Occipital lobe (tissue), 2 donors: Measurements from ENCODE around the gene LIN7B. TPM values are rescaled to one million over a fixed set of nuclear protein-coding genes. Genes with fewer than 3 reads are reported as not detected.
A peak's percentile ranks its signal among the peaks of the same experiment; 100 is the strongest.
"Not testable (repeated sequence)": the region's sequence is repeated elsewhere in the genome, so short reads cannot be mapped to it uniquely, and the experiment has no call there.

Experiments
- DNase-seq: peaks from one replicate; lab custom pipeline; 2025; lab: John Stamatoyannopoulos, UW
- total RNA-seq: library from RNA; depleted of rRNA; stranded (reverse); fragments of >200 nt; gene quantifications from one replicate; pipeline ENCODE4 v1.2.3, GENCODE V29; 2014

The LIN7B gene
- total RNA-seq, 1 donor from 2014 or later = 28.7 TPM

DNA sequence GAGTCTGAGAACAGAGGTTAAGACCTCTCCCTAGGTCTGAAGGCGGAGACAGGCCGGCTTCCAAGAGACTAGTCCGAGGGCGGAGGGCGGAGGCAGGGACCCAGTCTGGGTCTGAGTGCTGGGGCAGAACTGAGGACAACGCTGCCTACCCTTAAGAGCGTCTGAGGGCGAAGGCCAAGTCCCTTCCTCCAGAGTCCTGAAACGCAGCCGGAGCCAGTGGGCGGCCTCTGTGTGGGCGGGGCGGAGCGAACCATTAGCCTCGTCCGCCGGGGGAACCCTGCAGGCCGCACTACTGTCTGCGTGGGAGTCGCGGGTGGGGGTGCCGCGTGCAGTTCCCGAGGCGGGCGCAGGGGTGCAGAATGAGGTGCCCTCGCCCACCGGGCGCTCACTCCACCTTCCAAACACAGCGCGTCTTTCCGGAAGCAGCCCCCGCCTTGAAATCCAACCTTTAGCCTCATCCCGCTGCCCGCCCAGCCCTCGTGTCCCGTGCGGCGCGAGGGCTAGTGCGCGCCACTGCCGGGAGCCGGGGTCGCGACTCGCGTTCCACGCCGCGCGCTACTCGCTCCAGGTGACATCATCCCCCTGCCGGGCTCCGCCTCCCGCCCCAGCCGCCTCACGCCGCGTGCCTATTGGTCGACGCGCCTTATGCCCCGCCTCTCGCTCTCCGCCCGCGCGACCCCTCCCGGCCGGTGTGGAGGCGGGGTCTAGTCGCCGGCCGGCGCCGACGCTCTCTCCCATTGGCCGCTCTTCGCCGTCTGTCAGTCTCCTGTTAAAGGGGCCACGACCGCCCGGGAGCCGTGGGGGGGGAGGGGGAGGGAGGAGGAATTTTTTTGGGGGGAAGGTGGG, 4.6 kb downstream of the LIN7B start, which contains the start of gene C19orf73:
TSS of gene C19orf73 (minus strand) at position 579 of the 846 bp plus-strand sequence. CDS start at position 458, 121 bp downstream.
- DNase-seq = peak; percentile 94

DNA sequence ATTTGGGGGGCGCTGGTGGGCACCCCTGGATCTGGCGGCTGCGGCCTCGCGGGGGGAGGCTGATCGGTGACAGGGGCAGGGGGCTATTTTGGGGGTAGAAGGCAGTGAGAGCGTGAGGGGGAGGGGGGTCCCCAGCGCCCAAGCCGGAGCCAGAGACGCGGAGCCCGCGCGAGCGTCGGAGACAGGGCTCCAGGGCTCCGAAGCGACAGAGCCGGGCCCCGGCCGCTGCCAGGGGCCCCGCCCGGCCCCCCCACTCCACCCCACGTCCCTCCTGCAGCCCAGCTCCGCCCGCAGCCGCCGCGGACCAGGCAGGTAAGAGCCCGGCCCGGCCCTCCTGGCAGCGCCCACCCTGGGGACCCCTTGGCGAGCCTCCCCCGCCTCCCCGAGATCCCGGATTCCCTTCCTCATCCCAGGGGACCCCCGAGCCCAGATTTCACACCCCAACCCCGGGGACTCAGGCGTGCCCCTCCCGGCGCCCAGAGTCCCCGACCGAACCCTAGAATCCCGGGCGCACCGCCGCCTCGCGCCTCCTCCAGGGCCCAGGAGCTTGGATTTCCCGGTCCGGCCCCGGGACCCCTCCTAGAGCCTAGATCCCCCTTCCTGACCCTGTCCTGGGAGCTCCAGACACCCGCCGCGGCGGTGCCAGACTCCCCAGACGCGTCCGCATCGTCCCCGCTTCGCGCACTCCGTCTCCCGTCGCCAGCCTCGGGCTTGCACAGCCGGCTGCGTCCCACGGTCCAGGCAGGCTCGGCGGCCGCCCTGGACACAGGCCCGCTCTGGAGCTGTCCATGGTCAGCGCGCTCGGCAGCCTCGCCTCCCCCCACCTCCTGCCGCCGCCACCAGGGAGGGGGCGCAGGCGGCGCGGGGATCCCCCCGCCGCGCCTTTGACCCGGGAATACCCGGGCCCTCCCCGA, 5.5 kb downstream of the LIN7B start, which contains the start of gene PPFIA3:
TSS of gene PPFIA3 (plus strand) at position 134 of the 914 bp plus-strand sequence. CDS start 8,330 bp downstream, outside the sequence.
- no peak for DNase-seq

DNA sequence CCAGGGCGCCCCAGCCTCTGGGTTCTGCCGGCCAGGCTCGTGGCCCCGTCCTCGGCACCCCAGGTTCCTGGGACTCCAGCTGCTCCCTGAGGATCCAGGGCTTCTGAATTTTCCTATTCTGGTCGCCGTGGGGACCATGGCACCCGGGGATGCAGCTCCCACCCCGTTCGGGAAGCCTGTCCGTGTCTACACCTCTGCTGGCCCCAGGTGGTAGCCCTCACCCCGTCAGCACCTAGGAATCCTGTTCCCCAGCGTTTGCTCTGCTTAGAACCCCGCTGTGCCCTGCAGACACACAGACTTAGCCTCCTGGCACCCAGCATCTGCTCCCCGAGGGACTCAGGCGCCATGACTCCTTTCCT, 6.1 kb downstream of the LIN7B start:
- no peak for DNase-seq

DNA sequence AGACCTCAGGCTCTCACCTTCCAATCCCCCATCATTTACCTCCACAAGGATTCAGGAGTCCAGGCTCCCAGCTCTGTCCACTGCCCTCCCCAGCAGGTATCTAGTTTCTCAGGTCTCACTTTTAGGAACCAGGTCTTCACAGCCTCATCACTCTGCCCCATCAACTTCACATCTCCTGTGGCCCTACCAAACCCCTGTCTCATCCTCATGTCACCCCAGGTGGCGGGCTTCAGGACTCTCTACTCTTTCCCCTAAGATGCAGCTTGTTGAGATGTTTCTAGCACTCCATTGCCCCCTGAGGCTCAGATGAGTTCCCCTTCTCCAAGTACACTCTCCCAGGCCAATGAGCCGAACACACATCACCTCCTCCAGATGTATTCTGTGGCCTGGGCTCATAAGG, 6.7 kb downstream of the LIN7B start:
- DNase-seq = no peak

DNA sequence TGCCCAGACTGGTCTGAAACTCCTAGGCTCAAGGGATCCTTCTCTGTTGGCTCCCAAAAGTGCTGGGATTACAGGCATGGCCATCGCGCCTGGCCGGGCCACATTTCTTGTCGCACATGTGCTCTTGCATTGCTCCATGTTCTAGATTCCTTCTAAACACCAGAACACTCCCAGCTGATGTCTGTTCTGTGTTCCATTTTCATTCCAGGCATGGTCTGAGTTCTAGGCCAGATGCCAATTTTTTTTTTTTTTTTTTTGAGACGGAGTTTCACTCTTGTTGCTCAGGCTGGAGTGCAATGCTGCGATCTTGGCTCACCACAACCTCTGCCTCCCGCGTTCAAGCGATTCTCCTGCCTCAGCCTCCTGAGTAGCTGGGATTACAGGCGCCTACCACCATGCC, 7.7 kb downstream of the LIN7B start:
- DNase-seq = not testable (repeated sequence)

DNA sequence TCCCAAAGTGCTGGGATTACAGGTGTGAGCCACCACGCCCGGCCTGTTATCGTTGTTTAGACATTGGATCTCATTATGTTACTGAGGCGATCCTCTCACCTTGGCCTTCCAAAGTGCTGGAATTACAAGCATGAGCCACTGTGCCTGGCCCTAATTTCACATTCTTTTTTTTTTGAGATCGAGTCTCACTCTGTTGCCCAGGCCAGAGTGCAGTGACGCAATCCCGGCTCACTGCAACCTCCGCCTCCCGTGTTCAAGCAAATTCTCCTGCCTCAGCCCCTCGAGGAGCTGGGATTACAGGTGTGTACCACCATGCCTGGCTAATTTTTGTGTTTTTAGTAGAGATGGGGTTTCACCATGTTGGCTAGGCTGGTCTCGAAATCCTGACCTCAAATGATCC, 9.1 kb downstream of the LIN7B start:
- not testable (repeated sequence) for DNase-seq

DNA sequence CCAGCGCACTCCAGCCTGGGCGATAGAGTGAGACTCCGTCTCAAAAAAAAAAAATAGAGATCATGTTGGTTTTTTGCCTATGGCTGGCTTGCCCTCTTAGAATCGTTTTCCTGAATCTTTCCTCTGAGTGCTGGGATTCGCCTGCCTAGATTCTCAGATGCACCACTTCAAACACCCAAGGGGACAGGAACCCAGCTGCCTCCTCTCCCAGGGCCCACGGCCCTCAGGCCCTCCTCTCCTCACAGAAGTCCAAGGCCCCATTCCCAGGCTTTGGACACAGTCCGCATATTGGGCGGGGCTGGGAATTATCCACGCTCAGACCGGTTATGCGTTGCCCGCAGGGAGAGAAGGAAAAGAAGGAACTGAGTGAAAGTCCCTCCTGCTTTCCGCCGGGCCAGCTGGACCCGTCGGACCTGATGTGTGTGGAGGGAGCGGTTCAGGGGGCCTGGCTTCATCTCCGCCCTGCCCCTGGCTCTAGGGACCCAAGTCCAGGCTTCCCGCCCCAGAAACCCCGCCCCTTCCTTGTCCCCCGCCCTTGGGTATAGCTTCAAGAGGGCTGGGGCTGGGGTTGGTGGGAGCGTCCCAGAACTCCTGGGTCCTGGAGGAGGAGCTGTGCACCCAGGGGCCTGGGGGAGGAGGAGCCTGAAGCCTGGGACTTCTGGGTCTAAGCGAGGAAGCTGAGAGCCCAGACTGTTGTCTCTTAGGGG, 11.0 kb downstream of the LIN7B start:
- DNase-seq = no peak

DNA sequence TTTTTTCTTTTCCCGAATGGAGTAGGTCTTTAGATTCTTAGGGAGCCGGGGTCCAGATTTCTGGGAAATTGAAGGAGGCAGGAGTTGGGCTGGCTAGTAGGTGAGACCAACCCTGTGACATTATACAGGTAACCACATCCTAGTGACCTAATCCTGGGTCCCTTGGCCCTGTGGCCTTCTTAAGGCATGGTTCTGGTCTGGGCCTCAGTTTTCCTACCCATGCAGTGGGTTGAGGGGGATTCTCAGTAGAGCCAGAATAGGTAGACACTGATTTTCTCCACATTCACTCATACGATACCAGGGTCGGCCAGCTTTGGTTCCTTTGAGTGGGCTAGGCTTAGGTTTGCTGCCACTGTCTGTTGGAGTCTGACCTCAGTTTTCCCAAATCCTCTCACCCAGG, 12.4 kb downstream of the LIN7B start:
- no peak for DNase-seq

DNA sequence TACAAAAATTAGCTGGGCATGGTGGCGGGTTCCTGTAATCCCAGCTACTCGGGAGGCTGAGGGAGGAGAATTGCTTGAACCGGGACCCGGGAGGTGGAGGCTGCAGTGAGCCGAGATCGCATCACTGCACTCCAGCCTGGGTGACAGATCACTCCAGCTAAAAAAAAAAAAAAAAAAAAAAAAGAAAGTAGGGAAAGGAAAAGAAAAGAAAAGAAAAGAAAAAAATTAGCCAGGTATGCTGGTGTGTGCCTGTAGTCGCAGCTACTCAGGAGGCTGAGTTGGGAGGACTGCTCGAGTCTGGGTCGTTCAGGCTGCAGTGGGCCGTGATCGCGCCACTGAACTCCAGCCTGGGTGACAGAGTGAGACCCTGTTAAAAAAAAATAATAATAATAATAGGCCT, 13.1 kb downstream of the LIN7B start:
- DNase-seq = not testable (repeated sequence)

DNA sequence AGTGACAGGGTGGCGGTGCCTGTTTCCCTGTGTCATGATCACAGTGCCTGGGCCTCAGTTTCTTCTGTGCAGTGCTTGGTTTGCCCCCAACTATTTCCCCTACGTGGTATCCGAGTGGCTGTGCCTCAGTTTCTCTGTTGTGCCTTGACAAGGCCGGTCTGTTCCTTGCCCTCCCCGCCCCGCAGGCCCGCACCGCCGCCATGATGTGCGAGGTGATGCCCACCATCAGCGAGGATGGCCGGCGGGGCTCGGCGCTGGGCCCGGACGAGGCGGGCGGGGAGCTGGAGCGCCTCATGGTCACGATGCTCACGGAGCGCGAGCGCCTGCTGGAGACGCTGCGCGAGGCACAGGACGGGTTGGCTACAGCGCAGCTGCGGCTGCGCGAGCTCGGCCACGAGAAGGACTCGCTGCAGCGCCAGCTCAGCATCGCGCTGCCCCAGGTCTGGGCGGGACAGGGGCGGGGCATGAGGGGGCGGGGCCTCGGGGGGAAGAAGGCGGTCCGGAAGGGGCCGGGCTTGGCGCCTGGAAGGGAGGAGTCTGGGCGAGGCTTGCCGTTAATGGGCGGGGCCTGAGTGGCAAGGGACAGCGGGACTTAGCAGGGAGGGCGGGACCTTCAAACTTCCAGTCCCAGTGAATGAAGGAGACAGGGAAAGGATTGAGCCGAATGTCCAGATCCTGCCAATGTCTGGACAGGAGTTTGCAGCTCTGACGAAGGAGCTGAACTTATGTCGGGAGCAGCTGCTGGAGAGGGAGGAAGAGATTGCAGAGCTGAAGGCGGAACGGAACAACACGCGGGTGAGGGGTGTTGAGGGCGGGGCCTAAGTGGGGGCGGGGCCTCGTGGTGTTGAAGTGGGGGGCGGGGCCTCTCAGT, 13.7 kb downstream of the LIN7B start:
- DNase-seq = peak; percentile 97

DNA sequence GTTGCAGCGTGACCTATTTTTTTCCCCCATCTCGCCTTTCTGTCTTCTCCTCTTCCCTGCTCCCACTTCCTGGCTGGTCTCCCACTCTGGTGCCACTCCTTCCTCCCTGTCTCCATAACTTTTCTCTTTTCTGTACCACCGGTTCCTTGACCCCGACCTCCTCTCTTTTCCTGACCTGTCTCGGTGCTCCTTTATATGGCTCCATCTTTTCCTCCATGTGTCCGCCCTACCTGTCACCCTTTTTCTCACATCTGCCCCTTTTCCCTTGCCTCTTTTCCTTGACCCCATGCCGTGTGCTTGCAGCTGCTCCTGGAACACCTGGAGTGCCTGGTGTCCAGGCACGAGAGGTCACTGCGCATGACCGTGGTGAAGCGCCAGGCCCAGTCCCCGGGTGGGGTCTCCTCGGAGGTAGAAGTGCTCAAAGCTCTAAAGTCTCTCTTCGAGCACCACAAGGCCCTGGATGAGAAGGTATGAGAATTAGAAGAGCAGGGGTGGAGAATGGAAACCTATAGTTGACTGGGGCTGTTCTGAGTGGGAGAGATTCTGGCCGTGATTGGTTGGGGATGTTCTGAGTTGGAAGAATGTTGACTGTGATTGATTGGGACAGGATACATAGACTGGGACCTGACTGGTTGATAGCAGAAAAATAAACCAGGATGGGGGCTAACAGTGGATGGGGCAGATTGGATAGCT, 14.5 kb downstream of the LIN7B start:
- no peak for DNase-seq

DNA sequence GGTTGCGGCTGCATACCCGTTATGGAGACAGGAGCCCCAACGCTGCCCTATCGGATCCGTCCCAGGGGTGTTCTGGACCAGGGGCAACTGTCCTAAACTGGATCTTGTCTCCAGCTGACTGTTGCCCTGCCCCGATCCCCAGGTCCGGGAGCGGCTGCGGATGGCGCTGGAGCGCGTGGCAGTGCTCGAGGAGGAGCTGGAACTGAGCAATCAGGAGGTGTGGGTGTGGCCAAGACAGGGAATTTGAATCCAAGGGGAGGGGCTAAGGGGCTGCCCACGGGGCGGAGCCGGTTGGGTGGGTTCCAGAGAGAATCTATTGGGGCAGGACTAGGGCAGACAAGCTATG, 15.0 kb downstream of the LIN7B start:
- DNase-seq = no peak

DNA sequence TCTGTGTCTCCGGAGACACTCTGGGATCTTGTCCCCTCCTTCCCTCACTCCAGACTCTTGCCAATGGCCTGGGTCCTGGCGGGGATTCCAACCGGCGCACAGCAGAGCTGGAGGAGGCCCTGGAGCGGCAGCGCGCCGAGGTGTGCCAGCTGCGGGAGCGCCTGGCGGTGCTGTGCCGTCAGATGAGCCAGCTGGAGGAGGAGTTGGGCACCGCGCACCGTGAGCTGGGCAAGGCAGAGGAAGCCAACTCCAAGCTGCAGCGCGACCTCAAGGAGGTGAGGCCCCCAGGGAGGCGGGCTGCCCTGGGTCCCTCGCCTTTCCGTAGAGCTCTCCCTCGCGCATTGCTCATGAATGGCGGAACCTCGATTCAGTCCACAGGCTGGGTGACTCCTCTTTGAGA, 16.2 kb downstream of the LIN7B start:
- no peak for DNase-seq

DNA sequence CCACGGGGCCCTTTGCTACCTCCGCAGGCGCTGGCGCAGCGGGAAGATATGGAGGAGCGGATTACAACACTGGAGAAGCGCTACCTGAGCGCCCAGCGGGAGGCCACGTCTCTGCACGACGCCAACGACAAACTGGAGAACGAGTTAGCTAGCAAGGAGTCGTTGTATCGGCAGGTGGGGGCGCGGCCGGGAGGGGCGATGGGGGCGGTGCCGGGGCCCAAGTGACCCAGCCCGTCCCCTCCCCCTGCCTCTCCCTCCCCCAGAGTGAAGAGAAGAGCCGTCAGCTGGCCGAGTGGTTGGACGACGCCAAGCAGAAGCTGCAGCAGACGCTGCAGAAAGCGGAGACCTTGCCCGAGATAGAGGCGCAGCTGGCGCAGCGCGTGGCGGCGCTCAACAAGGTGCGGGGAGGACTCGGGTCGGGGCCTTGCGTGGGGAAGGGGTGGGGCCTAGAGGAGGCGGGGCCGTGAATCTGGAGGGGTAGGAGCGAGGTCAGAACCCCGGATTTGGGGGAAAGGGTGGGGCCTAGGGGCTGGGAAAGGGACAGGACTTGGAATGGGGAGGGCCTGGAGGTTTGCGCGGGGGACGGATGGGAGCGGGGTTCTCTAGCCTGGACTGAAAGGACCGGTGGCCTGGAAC, 18.9 kb downstream of the LIN7B start:
- DNase-seq = no peak

DNA sequence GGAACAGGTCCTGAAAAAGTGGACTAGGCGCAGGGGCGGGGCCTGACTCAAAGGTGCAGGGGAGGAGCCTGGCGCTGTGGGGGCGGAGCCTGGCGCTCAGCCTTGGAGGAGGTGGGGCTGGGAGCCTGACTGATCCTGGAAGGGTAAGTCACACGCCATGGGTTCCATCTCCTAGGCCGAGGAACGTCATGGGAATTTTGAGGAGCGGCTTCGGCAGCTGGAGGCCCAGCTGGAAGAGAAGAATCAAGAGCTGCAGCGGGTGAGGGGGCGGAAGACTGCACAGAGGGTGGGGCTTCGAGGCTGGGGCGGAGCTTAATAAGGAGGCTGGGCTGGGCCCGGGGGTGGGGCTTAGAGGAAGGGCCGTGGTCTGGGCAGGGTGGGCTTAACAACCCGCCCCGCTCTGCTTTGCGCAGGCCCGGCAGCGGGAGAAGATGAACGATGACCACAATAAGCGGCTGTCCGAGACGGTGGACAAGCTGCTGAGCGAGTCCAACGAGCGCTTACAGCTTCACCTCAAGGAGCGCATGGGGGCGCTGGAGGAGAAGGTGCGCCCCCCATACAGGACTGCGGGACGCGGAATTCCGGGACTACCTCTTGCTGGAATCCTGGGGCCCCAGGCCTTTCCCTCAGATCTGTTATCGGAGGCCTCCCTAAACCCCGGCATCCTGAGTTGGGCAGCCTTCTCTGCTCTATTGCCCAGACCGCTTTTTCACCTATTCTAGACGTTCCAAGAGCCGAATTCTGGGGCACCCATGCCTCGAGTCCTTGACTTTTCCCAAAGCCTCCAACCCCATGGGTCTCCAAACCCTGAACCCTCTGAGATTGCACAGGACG, 19.7 kb downstream of the LIN7B start:
- DNase-seq = no peak

DNA sequence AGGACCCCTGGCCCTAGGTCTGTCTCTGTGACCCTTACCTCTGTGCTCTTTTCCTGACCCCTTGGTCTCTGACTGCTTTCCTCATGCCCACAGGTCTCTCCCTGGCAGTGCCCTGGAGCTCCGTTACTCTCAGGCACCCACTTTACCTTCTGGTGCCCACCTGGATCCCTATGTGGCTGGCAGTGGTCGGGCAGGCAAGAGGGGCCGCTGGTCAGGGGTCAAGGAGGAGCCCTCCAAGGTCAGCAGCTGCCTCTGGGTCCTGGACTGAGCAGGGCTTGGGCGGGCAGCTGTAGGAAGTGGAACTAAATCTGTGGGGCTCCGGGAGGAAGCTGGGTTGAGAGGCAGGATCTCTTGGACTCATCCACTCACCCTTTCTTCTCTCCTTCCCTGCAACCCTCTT, 21.5 kb downstream of the LIN7B start:
- DNase-seq = no peak

DNA sequence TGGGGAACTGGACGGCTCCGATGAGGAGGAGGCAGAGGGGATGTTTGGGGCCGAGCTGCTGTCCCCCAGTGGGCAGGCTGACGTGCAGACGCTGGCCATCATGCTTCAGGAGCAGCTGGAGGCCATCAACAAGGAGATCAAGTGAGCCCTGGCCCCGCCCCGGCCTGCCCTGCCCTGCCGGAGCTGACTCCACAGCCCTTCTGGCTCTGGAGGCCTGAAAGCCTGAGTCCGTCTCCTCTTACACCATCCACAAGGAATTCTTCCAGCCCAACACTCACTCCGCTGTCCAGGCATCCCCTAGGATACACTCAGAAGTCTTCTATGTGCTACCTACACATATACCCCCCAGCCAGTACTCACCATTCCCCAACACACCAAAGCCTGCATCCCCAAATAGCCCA, 22.6 kb downstream of the LIN7B start:
- DNase-seq = no peak

DNA sequence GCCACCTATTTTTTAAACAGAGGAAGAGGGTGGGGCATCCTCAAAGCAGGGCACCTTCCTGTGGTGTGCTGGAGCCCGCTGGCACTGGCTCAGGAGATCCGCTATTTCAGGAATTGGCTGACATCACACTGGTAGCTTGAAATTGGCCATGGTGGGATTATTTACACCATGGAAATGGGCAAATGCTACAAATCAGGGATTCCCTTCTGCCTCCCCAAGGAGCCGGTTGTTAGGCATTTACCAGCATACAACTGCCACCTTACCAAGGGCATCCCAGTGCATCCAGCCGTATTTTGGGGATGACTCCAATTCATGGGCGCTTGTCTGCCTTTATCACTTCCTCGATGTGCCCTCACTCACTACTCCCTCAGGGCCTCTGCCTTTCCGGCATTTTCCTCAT, 26.8 kb downstream of the LIN7B start:
- no peak for DNase-seq

DNA sequence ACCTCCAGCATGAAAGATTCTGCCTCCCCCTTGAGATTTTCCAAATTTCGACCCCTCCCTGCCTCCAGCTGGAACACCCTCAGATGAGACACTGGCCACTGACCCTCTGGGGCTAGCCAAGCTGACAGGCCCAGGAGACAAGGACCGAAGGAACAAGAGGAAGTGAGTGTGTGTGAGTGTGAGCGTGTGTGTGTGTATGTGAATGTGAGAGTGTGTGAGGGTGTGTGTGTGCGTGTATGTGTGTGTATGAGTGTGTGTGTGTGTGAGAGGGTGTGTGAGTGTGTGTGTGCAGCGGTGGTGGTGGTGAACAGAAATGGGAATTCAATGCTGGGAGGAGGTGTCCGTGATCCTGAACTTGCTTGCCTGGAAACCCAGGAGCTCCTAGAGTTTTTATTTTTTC, 27.2 kb downstream of the LIN7B start:
- DNase-seq = no peak
